Tibial nerve (tissue), 4 donors: ENCODE measurements around the gene ZNF83. TPM values are rescaled to one million over a fixed set of nuclear protein-coding genes. Genes with fewer than 3 reads are reported as not detected.
A peak's percentile ranks its signal among the peaks of the same experiment; 100 is the strongest.
"Not testable (repeated sequence)": the region's sequence is repeated elsewhere in the genome, so short reads cannot be mapped to it uniquely, and the experiment has no call there.

Source experiments
- DNase-seq, 2 donors: peaks; one replicate each; pipeline ENCODE4 v3.0.0-alpha.2; 2019; ENCODE audit warnings: low spot score in 2 of 2
- H3K27ac ChIP-seq, 4 donors: fragments of 200-600 bp; sonication (generic) in 3 of 4; one replicate each; pipeline ENCODE4 v1.5.1; 2017 to 2019; ENCODE audit warnings: mild to moderate bottlenecking in 1 of 4
- H3K27me3 ChIP-seq, 2 donors: fragments of 200-600 bp; sonication (generic) in 1 of 2; one replicate each; pipeline versions ENCODE4 v1.5.1 to v1.6.0; 2017 to 2019
- H3K36me3 ChIP-seq, 3 donors: fragments of 200-600 bp; sonication (generic); one replicate each; pipeline ENCODE4 v1.5.1; 2018 to 2019
- H3K4me1 ChIP-seq, 4 donors: fragments of 200-600 bp; sonication (generic) in 3 of 4; one replicate each; pipeline ENCODE4 v1.5.1; 2017 to 2019
- H3K4me3 ChIP-seq, 4 donors: fragments of 200-600 bp; sonication (generic) in 3 of 4; one replicate each; pipeline ENCODE4 v1.5.1; 2017 to 2019; ENCODE audit warnings: mild to moderate bottlenecking in 1 of 4, moderate library complexity in 1 of 4
- H3K9me3 ChIP-seq, 4 donors: fragments of 200-600 bp; sonication (generic) in 3 of 4; one replicate each; pipeline ENCODE4 v1.5.1; 2017 to 2019
- EP300 ChIP-seq, 2 donors: sonication (generic); formaldehyde crosslinking; IDR thresholded peaks; one replicate each; pipeline ENCODE4 v1.6.1; 2017; ENCODE audit warnings: antibody characterized with exemption in 2 of 2, mild to moderate bottlenecking in 1 of 2
- POLR2A ChIP-seq, 2 donors: fragments of 450-650 bp; IDR thresholded peaks; one replicate each; pipeline ENCODE4 v1.6.1; 2017; ENCODE audit warnings: antibody characterized with exemption in 2 of 2, mild to moderate bottlenecking in 2 of 2, moderate library complexity in 2 of 2
- WGBS, 2 donors: methylation state at CpG; one replicate each; pipeline ENCODE4 v1.1.5; 2018; 5-methylcytosine and 5-hydroxymethylcytosine counted together
- total RNA-seq, 4 donors: library from RNA; depleted of rRNA; stranded (reverse); fragments of >200 nt; gene quantifications; one replicate each; pipeline ENCODE4 v1.1.0, GENCODE V29; 2016
- TF ChIP-seq, protein P1 (sequence below), 5 experiments: fragments of 200-600 bp in 3 of 5; fragments of 450-650 bp in 2 of 5; sonication (generic) in 3 of 5; IDR thresholded peaks; one replicate each; pipeline ENCODE4 v1.5.1; 2016 to 2019; ENCODE audit warnings: antibody characterized with exemption in 5 of 5, mild to moderate bottlenecking in 3 of 5, moderate library complexity in 2 of 5

The ZNF83 gene
- 10 to 100 TPM; 73.4 to 92.6 (median 81.7) TPM for total RNA-seq

DNA sequence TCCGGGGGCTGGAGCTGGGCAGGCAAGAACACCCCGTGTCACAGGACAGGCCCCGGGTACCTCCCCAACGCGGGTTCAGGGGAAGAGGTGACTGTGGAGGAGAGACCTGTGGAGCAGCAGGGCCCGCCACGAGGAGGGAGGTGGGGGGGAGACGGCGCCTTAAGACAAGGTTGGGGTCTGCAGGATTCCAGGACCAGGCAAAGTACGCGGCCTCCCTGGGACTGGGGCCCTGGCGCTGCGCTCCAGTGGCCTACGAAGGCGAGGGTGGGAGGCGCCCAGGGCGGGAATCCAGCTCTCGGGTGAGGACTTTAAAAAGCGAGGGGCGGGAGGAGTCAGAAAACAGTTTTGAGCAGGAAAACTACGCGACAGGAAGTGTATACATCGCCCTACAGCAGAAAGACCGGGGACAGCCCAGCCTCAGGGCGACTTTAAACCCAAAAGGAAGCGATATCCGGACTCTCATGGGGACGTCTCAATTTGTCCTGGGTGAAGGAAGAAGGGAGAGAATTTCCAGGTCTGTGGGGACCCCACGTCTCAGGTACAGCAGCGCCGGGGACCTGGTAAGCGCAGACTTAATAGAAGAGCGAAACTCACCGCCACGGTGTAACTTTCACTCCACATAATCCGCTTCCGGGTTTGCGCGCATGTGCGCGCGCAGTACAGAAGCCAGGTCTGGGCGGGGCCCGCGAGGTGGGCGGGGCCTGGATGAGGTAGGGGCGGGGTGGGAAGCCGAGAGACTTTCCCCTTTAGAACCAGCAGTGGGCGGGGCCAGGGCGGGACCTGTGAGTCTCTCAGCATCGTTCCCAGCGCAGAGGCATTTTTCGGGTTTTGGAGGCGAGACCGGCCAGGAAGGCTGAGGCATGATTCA lies at the start of gene ZNF83:
Gene ZNF83 (minus strand): TSS at position 638 of the 868 bp plus-strand sequence.
- peak; percentile 95 to 99 for DNase-seq
- H3K27ac ChIP-seq, result peak within 1 kb of the TSS; percentile 5 to 88 (median 85)
- 1% methylated on average over 44 to 55 of the region's 55 CpGs for WGBS, 2 donors
- no peaks in the 10 kb centered on the region for H3K27me3 ChIP-seq
- H3K4me1 ChIP-seq, result peaks cover 0 to 21% (median 3%) of the 10 kb centered on the region in 4 donors
- H3K36me3 ChIP-seq, result peaks cover 0 to 17% (median 0%) of the 10 kb centered on the region in 3 donors
- H3K4me3 ChIP-seq, result peak within 1 kb of the TSS; percentile 64 to 73 (median 68)
- TF ChIP-seq EP300 (IDR thresholded peaks at IDR 0.05) (peak; percentile 32 to 78), POLR2A (IDR thresholded peaks at IDR 0.05) (peak in 1 of 2 donors; percentile 43)
- TF ChIP-seq, protein P1, sequence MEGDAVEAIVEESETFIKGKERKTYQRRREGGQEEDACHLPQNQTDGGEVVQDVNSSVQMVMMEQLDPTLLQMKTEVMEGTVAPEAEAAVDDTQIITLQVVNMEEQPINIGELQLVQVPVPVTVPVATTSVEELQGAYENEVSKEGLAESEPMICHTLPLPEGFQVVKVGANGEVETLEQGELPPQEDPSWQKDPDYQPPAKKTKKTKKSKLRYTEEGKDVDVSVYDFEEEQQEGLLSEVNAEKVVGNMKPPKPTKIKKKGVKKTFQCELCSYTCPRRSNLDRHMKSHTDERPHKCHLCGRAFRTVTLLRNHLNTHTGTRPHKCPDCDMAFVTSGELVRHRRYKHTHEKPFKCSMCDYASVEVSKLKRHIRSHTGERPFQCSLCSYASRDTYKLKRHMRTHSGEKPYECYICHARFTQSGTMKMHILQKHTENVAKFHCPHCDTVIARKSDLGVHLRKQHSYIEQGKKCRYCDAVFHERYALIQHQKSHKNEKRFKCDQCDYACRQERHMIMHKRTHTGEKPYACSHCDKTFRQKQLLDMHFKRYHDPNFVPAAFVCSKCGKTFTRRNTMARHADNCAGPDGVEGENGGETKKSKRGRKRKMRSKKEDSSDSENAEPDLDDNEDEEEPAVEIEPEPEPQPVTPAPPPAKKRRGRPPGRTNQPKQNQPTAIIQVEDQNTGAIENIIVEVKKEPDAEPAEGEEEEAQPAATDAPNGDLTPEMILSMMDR (IDR thresholded peaks at IDR 0.05), result no peak
- peaks cover 0 to 3% (median 0%) of the 10 kb centered on the region in 4 donors for H3K9me3 ChIP-seq

DNA sequence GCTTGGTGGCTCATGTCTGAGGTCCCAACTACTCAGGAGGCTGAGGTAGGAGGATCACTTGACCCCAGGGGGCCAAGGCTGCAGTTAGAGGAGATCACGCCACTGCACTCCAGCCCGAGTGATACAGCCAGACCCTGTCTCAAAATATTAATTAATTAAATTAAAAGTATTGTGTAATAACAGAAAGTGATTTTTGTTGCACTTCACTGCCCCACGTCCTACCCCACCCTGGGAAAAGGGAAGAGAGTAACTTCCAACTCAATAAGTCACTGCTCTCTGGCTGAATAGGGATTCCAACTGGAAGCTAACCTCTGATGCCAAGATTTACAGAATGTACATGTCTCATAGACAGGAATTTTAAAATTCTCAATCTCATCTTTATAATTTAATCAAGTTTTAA lies 49.5 kb upstream of the ZNF83 start:
- WGBS, 2 donors, result 86 to 89% methylated on average over 3 of the region's 3 CpGs
- TF ChIP-seq POLR2A (IDR thresholded peaks at IDR 0.05), result no peak
- Histone ChIP-seq H3K4me1 (peaks cover 0 to 43% (median 8%) of the 10 kb centered on the region in 4 donors), H3K9me3 (no peaks in the 10 kb centered on the region), H3K27me3 (no peaks in the 10 kb centered on the region), H3K36me3 (peaks cover 0 to 22% (median 0%) of the 10 kb centered on the region in 3 donors), H3K27ac (no peak overlapping the region), H3K4me3 (no peak overlapping the region)
- DNase-seq, result no peak

DNA sequence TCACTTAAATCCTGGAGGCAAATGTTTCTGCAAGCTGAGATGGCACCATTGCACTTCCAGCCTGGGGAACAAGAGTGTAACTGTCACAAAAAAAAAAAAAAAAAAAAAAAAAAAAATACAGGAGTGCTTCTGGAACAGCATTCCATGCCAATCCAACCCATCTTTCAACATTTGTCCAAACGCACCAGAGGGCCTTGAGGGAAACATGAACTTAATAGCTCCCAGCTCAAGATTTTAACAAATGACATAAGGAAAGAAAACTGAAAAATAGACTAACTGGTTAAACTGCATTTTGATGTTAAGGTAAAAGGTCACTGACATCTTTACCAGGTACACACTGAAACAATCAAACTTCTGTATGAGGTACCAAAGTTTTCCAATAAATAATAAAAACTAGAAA lies 47.7 kb upstream of the ZNF83 start:
- WGBS, 2 donors, result 57 to 74% methylated on average over 1 of the region's 1 CpG
- peaks cover 0 to 35% (median 5%) of the 10 kb centered on the region in 4 donors for H3K4me1 ChIP-seq
- no peaks in the 10 kb centered on the region for H3K27me3 ChIP-seq
- H3K36me3 ChIP-seq, result peaks cover 0 to 26% (median 0%) of the 10 kb centered on the region in 3 donors
- no peak for DNase-seq
- H3K9me3 ChIP-seq, result no peaks in the 10 kb centered on the region
- no peak overlapping the region for H3K27ac ChIP-seq
- H3K4me3 ChIP-seq, result no peak overlapping the region
- TF ChIP-seq, protein P1 (IDR thresholded peaks at IDR 0.05), result no peak

DNA sequence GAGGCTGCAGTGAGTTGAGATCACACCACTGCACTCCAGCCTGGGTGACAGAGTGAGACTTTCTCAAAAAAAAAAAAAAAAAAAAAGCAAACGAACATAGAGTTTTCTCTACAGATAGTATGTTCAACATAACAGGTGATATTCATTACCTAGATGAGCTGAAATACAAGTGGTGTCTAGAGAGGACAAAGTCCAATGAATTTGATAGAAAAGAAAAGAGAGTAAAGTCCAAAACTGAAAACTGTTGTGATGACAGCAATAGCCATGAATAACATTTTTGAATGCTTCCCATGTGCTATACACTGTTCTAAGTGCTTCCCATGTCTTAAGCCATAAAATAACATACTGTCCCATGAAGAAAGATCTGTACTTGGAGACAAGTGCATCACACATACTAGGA lies 43.1 kb upstream of the ZNF83 start:
- not testable (repeated sequence) for H3K27me3 ChIP-seq, DNase-seq, H3K27ac ChIP-seq, H3K4me3 ChIP-seq, H3K9me3 ChIP-seq, H3K4me1 ChIP-seq
- WGBS, 2 donors, result 81 to 100% methylated on average over 1 of the region's 1 CpG
- peaks cover 0 to 35% (median 0%) of the 10 kb centered on the region in 3 donors for H3K36me3 ChIP-seq

DNA sequence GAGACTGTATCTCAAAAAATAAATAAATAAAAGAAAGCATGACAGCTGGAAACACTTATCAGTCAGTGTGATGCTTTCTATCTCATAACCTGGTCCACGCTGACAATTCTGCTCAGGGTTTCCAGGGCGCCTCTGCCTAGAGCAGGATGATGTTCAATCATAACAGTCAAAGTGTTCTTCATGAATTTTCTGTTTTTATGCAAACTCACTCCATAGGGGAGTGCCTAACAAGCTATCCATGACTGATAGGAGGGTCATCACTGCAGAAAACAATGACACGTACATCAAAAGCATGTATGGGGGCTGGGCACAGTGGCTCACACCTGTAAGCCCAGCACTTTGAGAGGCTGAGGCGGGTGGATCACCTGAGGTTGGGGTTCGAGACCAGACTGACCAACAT lies 41.4 kb upstream of the ZNF83 start:
- H3K27ac ChIP-seq, result no peak overlapping the region
- no peak overlapping the region for H3K4me3 ChIP-seq
- no peaks in the 10 kb centered on the region for H3K4me1 ChIP-seq
- no peaks in the 10 kb centered on the region for H3K27me3 ChIP-seq
- 91 to 95% methylated on average over 5 of the region's 5 CpGs for WGBS, 2 donors
- peaks cover 0 to 31% (median 0%) of the 10 kb centered on the region in 3 donors for H3K36me3 ChIP-seq
- TF ChIP-seq EP300 (IDR thresholded peaks at IDR 0.05) (no peak), POLR2A (IDR thresholded peaks at IDR 0.05) (no peak)
- TF ChIP-seq, protein P1 (IDR thresholded peaks at IDR 0.05), result no peak
- H3K9me3 ChIP-seq, result no peaks in the 10 kb centered on the region
- no peak for DNase-seq

DNA sequence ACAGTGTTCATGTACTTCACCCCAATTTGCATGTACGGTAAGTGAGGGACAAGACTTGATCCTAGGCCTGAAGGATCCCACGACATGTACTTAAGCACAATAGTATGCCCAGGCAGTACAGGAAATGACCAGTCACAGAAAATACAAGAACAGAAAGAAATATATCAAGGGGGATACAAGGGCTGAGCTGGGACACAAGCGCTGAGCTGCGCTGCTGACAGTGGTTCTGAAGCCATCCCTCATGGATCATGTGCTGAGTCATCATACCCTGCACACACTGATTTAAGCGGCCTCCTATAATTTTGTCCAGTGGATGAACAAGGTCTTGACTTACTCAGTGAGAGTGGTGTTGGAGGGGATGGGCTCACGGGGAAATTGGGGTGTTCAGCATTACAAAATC lies 37.1 kb upstream of the ZNF83 start:
- peaks cover 0 to 12% (median 0%) of the 10 kb centered on the region in 3 donors for H3K36me3 ChIP-seq
- H3K4me3 ChIP-seq, H3K27ac ChIP-seq, H3K9me3 ChIP-seq, H3K4me1 ChIP-seq, H3K27me3 ChIP-seq, DNase-seq: not testable (repeated sequence)
- 93 to 95% methylated on average over 6 of the region's 6 CpGs for WGBS, 2 donors
